ENCODE data around the gene TXLNG.
A peak's percentile ranks its signal among the peaks of the same experiment; 100 is the strongest.
"Not testable (repeated sequence)": the region's sequence is repeated elsewhere in the genome, so short reads cannot be mapped to it uniquely, and the experiment has no call there.

Gene TXLNG

DNA sequence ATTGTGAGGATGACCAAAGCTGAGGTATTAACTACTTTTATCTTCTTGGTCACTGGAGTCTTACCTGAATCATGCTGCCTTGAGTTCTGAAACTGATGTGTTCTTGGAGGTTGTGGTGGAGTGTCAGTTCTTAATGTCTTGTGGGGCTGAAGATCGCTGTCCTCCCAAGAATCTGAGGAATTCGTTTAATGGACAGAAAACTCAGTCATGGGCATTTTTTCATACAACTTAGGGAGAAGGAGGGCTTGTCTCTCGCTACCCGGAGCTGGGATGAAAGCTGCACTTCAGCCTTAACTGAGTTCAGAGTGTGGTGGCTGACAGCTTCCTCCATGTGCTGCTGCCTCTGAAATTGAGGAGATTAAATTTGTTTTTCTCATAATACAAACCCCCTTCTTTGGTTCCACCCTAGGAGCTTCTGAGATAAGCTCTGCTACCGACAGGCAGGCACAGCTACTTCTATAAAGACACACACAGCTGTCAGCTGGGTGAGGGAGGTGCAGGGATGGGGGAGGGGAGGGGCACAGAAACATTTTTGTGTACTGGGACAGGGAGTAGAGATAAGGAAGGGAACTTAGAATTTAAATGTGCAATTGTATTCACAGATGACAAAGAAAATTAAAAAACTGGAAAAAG, 53.1 kb downstream of the TXLNG start:
- DNase-seq: no peak

DNA sequence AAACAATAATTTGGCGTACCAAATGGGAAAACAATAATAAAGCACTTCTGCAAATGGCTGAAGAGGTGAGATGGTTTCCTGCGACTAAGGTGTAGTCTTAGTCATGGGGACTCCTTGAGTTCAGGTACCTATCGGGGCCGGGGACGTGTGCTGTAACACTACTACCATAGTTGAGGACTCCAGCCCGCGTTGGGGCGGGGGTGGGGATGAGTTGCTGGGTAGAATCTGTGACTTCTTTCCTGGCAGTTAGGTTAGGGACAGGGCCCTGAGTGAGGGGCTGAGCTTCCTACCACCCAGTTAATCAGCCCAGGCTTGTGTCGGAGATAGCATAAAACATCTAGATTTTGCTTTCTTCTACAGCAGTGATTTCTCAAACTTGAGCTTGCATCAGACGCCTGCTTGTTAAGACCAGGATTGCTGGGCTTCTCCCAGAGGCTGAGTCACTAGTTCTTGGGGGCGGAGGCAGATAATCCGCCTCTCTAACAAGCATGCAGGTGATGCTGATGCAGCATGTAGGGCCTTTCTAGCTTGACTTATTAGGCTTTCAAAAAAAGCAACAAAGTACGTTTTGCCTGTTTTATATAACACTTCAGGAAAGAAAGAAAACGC, 53.7 kb downstream of the TXLNG start:
- no peak for DNase-seq

DNA sequence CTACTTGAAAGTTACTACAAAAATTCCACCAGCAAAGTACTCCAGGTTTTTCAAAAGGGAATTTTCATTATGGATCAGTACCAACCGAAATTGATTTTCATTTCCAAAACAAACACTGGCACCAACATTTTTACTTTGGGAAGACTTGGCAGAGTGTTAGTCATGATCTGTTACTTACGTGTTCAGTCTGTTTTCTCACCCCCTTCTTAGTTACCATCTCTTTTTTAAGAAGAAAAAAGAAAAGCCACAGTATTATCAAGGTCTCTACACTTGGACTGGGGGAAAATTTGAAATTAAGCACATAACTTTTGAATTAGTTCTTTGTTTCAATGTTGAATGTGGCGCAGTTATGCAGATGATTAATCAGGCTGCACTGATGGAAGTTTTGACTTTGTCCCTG, 56.4 kb downstream of the TXLNG start:
- DNase-seq: no peak

- no peak for DNase-seq
Measured at GRCh38 chrX:16843208-16843909, 57.1 kb downstream of the TXLNG start.

- DNase-seq: no peak
Measured at GRCh38 chrX:16845686-16846085, 59.4 kb downstream of the TXLNG start.

DNA sequence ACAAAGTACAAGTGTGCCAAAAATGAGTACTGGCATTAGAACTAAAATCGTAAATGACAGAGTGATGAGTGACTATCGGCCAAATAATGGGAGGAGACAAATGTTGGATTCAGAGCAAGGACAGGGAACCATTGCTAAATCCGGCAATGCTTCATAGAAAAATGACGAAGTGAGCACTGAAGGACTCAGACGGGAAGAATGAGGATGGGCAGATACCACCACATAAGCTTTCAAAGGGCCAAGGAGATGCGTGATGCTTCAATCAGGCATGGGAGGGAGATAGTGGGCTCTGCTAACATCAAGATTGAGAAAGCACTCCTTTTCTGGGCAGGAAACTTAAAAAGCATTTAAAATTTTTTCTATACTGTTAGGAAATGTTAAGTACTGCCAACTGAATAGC, 62.3 kb downstream of the TXLNG start:
- no peak for DNase-seq

- no peak for DNase-seq
Measured at GRCh38 chrX:16851421-16851820, 65.2 kb downstream of the TXLNG start.

DNA sequence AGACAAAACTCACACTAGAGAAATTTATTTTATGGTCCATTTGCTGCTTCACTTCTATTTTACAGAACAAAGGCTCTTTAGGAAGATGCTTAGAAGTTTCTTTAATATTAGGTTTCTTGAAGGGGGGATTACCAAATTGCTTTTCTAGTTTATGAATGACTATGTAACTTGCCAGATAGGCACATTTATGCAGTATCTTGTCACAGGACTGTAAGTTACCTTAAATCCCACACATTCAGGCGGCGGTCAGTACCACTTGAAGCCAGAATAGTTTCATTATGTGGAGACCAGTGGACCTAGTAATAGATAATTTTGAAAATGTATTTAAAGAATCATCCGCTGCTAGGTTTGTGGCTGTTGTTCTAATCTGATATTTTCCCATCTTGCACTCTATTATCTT, 65.6 kb downstream of the TXLNG start:
- DNase-seq: no peak

GRCh38 chrX:16852617-16853179, 66.4 kb downstream of the TXLNG start:
- DNase-seq: no peak

DNA sequence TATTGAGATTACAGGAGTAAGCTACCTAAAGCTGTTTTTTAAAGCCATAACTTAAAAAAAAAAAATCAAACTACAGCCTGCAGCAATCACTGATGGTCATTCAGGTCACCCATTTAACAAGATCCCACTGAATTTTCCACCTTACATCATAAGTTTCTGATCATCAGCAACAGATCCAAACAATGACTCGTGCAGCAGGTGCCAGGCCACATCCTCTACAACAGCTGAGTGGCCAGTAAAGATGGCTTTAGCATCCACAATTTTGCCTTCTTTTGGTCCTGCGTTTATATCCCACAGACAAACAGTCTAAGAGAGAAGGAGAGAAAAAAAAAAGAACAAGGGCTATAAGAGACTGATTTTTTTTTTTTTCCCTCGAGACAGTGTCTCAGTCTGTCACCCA, 67.3 kb downstream of the TXLNG start:
- no peak for DNase-seq

DNA sequence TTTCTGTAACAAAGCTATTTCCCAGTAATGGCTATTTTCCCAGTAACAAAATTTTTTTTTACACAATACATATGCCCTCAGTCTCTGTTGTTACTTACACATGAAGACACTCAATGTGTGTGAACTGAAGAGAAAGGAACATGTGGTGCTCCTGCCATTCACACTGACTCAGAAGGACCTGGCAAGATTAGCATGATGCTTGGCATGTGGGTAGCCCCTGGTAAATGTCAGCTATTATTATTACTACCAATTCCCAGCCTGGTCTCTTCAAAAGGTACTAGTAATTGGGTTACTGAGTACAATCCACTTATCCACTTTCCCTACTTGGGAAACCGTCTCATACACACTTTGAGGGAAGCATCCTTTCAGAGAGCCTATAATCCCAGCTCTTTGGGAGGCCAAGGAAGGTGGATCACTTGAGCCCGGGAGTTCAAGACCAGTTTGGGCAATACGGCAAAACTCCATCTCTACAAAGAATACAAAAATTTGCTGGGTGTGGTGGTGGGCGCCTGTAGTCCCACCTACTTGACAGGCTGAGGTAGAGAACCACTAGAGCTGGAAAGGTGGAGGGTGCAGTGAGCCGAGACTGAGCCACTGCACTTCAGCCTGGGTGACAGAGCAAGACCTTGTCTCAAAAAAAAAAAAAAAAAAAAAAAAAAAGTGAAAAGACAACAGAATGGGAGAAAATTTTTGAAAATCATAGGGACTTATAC, 69.3 kb downstream of the TXLNG start:
- DNase-seq: no peak

DNA sequence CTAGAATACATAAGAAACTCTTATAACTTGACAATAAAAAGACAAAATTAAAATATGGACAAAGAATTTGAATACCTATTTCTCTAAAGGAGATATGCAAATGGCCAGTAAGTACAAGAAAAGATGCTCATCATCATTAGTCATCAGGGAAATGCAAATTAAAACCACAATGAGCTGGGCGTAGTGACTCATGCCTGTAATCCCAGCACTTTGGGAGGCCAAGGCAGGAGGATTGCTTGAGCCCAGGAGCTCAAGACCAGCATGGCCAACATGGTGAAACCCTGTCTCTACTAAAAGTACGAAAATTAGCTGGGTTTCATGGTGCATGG, 69.8 kb downstream of the TXLNG start:
- not testable (repeated sequence) for DNase-seq

- DNase-seq: no peak
Measured at GRCh38 chrX:16856744-16857143, 70.5 kb downstream of the TXLNG start.

DNA sequence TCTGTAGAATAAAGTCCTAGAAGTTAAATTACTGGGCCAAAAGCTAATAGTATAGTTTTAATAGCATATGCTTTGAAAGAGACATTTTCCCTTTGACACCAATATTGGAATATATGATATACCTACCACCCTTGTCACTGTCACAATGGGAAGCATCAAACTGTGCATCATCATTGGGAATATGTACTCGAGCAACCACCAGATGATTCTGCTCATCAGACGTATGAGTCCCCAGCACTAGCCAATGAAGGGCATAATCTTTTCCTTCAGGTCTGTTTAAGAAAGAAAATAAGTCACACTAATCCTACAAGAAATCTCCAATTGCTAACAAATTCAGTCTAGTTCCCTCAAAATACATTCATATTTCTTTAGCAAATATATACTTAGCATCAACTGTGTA, 76.6 kb downstream of the TXLNG start:
- DNase-seq: no peak

DNA sequence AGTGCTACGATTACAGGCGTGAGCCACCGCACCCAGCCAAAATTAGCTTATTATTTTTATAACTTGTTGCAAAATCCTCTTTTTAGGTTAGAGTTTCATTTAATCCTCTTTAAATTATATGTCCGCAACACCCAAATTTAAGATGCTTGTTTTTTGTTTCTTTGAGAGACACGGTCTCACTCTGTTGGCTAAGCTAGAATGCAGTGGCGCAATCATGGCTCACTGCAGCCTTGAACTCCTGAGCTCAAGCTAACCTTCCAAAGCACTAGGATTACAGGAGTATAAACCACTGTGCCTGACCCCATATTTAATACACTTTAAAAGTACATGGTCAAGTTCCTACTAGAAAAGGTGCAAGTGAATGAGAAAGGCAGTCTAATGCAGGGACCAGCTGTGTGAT, 81.7 kb downstream of the TXLNG start:
- no peak for DNase-seq

GRCh38 chrX:16868920-16869319, 82.7 kb downstream of the TXLNG start:
- no peak for DNase-seq

GRCh38 chrX:16869393-16870094, 83.3 kb downstream of the TXLNG start:
- peak in 2 of 4 experiments; percentile 43 to 48 for DNase-seq

DNA sequence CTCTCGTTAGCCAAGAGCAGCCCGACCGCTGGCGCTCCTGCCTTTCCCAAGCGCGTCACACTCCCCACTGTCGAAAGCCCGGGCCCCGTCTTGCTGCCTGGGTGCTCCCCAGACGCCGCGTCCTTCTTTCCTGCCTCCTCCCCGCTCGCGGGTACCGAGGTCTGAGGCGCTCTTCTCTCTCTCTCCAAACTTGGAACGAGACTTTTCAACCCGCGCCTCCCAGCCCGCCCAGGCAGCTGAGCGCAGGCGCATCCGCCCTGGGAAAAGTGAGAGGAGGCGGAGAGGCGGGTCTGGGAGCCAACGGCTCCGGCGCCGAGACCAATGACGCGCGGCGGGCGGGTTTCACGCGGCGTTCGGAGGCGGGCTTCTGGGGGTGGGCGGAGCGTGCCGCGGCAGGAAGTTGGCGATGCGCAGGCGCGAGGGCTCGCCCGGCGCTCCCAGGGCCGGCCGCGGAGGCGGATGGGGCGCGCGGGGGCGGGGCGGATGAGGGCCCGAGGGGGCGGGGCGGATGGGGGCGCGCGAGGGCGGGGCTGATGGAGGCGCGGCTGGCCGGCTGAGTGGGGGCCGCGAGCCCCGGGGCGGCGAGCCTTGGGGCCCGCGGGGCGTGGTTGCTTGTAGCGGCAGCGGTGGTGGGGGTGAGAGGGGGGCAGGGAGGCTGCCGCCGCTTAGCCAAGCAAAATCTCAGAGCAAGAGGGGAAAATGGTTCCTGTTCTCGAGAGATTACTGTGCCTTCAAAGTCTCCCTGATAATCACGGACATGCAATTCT, 84.0 kb downstream of the TXLNG start, which contains the start of gene RBBP7:
TSS of gene RBBP7 (minus strand) at position 268 of the 767 bp plus-strand sequence. CDS start 309 bp downstream, outside the sequence.
- peak; percentile 73 to 85 (median 84) for DNase-seq

GRCh38 chrX:16870862-16871815, 84.9 kb downstream of the TXLNG start:
- DNase-seq: peak in 1 of 4 experiments; percentile 6

DNA sequence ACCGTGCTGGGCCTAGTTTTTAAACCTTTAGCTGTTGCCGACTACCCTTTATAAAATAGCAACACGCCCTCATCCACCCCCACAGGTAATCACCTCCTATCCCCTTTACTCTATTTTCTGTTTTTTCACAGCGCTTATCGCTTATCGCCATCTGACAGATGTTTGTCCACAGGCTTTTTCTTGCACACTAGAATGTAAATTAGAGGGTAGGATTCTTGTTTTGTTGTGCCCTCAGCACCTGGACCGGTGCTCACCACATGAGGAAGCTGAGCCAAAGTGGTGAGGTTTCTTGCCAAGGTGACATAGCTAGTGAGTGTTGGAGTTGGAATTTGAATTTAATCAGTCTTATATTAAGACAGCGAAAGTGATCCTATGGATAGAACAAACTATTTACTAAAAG, 86.8 kb downstream of the TXLNG start:
- no peak for DNase-seq
